ENCODE data around the gene SPATA13. TPM values are rescaled to one million over a fixed set of nuclear protein-coding genes. Genes with fewer than 3 reads are reported as not detected.
A peak's percentile ranks its signal among the peaks of the same experiment; 100 is the strongest.

Gene SPATA13
- total and polyA plus RNA-seq, 8 donors = 3.6 to 156 (median 48.6) TPM

- Histone ChIP-seq H3K4me3 (no peak overlapping the region), H3K27ac (peak overlapping the region in 1 of 5 donors; percentile 11), H3K36me3 (peaks cover 0 to 16% (median 1%) of the 10 kb centered on the region in 4 donors), H3K27me3 (no peaks in the 10 kb centered on the region), H3K9me3 (no peaks in the 10 kb centered on the region), H3K4me1 (peaks cover 8 to 29% (median 12%) of the 10 kb centered on the region in 4 donors)
- TF ChIP-seq POLR2AphosphoS5 (IDR thresholded peaks at IDR 0.05) (no peak), CTCF (IDR thresholded peaks at IDR 0.05) (no peak), POLR2A (IDR thresholded peaks at IDR 0.05) (no peak), EP300 (IDR thresholded peaks at IDR 0.05) (no peak)
- DNase-seq = no peak
- intact Hi-C loops (cut with DNase I; ENCODE audit: low total_unique reads) = no loop called here
- 14 to 42% (median 22%) methylated on average over 4 of the region's 4 CpGs for whole genome bisulfite sequencing, 5 donors
Observed at GRCh38 chr13:24263632-24264031, 103.1 kb downstream of the SPATA13 start.

GRCh38 chr13:24264976-24265375, 104.5 kb downstream of the SPATA13 start:
- H3K27ac ChIP-seq = peak overlapping the region in 3 of 5 donors; percentile 2 to 36 (median 22)
- H3K4me3 ChIP-seq = no peak overlapping the region
- intact Hi-C loops (cut with DNase I; ENCODE audit: low total_unique reads) = no loop called here
- 66 to 84% (median 83%) methylated on average over 8 of the region's 8 CpGs for WGBS, 5 donors
- H3K36me3 ChIP-seq = peaks cover 0 to 12% (median 0%) of the 10 kb centered on the region in 4 donors
- TF ChIP-seq POLR2AphosphoS5 (IDR thresholded peaks at IDR 0.05) = no peak
- no peak for TF ChIP-seq CTCF (IDR thresholded peaks at IDR 0.05)
- TF ChIP-seq EP300 (IDR thresholded peaks at IDR 0.05) = no peak
- TF ChIP-seq POLR2A (IDR thresholded peaks at IDR 0.05) = no peak
- H3K4me1 ChIP-seq = peaks cover 8 to 34% (median 17%) of the 10 kb centered on the region in 4 donors
- H3K27me3 ChIP-seq = no peaks in the 10 kb centered on the region
- peak in 1 of 2 donors; percentile 57 for DNase-seq
- H3K9me3 ChIP-seq = no peaks in the 10 kb centered on the region

- no peak for DNase-seq
- Histone ChIP-seq H3K36me3 (peaks cover 0 to 12% (median 0%) of the 10 kb centered on the region in 4 donors), H3K4me3 (no peak overlapping the region), H3K9me3 (no peaks in the 10 kb centered on the region), H3K27ac (no peak overlapping the region), H3K4me1 (peaks cover 8 to 39% (median 20%) of the 10 kb centered on the region in 4 donors), H3K27me3 (no peaks in the 10 kb centered on the region)
- intact Hi-C loops (cut with DNase I; ENCODE audit: low total_unique reads) = no loop called here
- TF ChIP-seq POLR2A (IDR thresholded peaks at IDR 0.05) (no peak), EP300 (IDR thresholded peaks at IDR 0.05) (no peak), POLR2AphosphoS5 (IDR thresholded peaks at IDR 0.05) (no peak), CTCF (IDR thresholded peaks at IDR 0.05) (no peak)
- 89 to 97% (median 90%) methylated on average over 3 of the region's 3 CpGs for WGBS, 5 donors
Observed at GRCh38 chr13:24265453-24265852, 104.9 kb downstream of the SPATA13 start.

- Histone ChIP-seq H3K27ac (peak overlapping the region in 4 of 5 donors; percentile 47 to 64 (median 53)), H3K4me3 (peak overlapping the region in 1 of 4 donors; percentile 21), H3K4me1 (peaks cover 22 to 57% (median 38%) of the 10 kb centered on the region in 4 donors), H3K27me3 (no peaks in the 10 kb centered on the region), H3K9me3 (no peaks in the 10 kb centered on the region), H3K36me3 (peaks cover 0 to 12% (median 0%) of the 10 kb centered on the region in 4 donors)
- TF ChIP-seq CTCF (IDR thresholded peaks at IDR 0.05) = no peak
- no peak for TF ChIP-seq POLR2A (IDR thresholded peaks at IDR 0.05)
- no peak for TF ChIP-seq EP300 (IDR thresholded peaks at IDR 0.05)
- TF ChIP-seq POLR2AphosphoS5 (IDR thresholded peaks at IDR 0.05) = no peak
- peak in 1 of 2 donors; percentile 52 for DNase-seq
- 40 to 62% (median 50%) methylated on average over 3 of the region's 3 CpGs for WGBS, 5 donors
- intact Hi-C loops (cut with DNase I; ENCODE audit: low total_unique reads) = no loop called here
Observed at GRCh38 chr13:24267274-24267673, 106.8 kb downstream of the SPATA13 start.

Data from stomach (tissue), 9 donors.